HEK293 (cell line): ENCODE results near the gene ZNF26.
A peak's percentile ranks its signal among the peaks of the same experiment; 100 is the strongest.

Experiments
- CTCF ChIA-PET: fragments of 350-600 bp; formaldehyde crosslinking; extraction: SDS; loops from one replicate; lab custom pipeline; 2021; ENCODE audit warnings: antibody characterized with exemption; lab: Yijun Ruan, JAX
- POLR2A ChIA-PET: fragments of 300-600 bp; formaldehyde crosslinking; extraction: SDS; loops from one replicate; lab custom pipeline; 2020; ENCODE audit warnings: antibody characterized with exemption, inconsistent platforms; lab: Yijun Ruan, JAX
- H3K27ac ChIP-seq: fragments of 200-500 bp; sonication (Bioruptor generic); 2 replicates; pipeline ENCODE4 v1.5.1; 2014; ENCODE audit warnings: low read depth, low read length, control low read depth, inconsistent platforms; ENCODE audit errors: extremely low read depth
- H3K36me3 ChIP-seq, 2 experiments: fragments of 200-500 bp in 1 of 2; sonication (Bioruptor generic) in 1 of 2; 1 replicate in 1 of 2; 2 replicates in 1 of 2; pipeline ENCODE4 v1.5.1; 2014 to 2017; ENCODE audit warnings: inconsistent platforms in 2 of 2, low read length in 2 of 2; ENCODE audit not compliant: control insufficient read depth in 2 of 2, insufficient read depth in 1 of 2
- H3K4me1 ChIP-seq: fragments of 200-500 bp; sonication (Bioruptor generic); 2 replicates; pipeline ENCODE4 v1.5.1; 2014; ENCODE audit warnings: mild to moderate bottlenecking, low read length, inconsistent platforms; ENCODE audit not compliant: control insufficient read depth, insufficient read depth
- H3K4me3 ChIP-seq: 2 replicates; pipeline ENCODE4 v1.5.1; 2011; ENCODE audit warnings: low read depth, mild to moderate bottlenecking, control low read depth, low read length, moderate library complexity
- H3K9me3 ChIP-seq: fragments of 200-500 bp; sonication (Bioruptor generic); 2 replicates; pipeline ENCODE4 v1.5.1; 2014; ENCODE audit warnings: low read depth, low read length, inconsistent platforms; ENCODE audit not compliant: control insufficient read depth, insufficient read depth
- INSM2 ChIP-seq: fragments of 450-650 bp; formaldehyde crosslinking; IDR thresholded peaks from 2 replicates; pipeline ENCODE4 v1.5.1; 2016; ENCODE audit warnings: missing biosample characterization, missing genetic modification characterization
- KLF10 ChIP-seq: fragments of 450-650 bp; IDR thresholded peaks from 2 replicates; pipeline ENCODE4 v1.5.1; 2018; ENCODE audit warnings: missing biosample characterization, mild to moderate bottlenecking, missing genetic modification characterization
- KLF16 ChIP-seq: fragments of 450-650 bp; formaldehyde crosslinking; IDR thresholded peaks from 2 replicates; pipeline ENCODE4 v1.5.1; 2017; ENCODE audit warnings: missing biosample characterization, missing genetic modification characterization
- KLF8 ChIP-seq: fragments of 450-650 bp; formaldehyde crosslinking; IDR thresholded peaks from 2 replicates; pipeline ENCODE4 v1.5.1; 2016; ENCODE audit warnings: missing biosample characterization, missing genetic modification characterization
- KLF9 ChIP-seq: fragments of 450-650 bp; formaldehyde crosslinking; IDR thresholded peaks from 2 replicates; pipeline ENCODE4 v1.5.1; 2016; ENCODE audit warnings: missing biosample characterization, missing genetic modification characterization, low read depth
- MEIS1 ChIP-seq: sonication (generic); formaldehyde crosslinking; IDR thresholded peaks from 2 replicates; pipeline ENCODE4 v1.8.1; 2022; ENCODE audit warnings: missing genetic modification reagents, mild to moderate bottlenecking, borderline replicate concordance
- MZF1 ChIP-seq: fragments of 450-650 bp; formaldehyde crosslinking; IDR thresholded peaks from 2 replicates; pipeline ENCODE4 v1.5.1; 2017; ENCODE audit warnings: missing biosample characterization, missing genetic modification characterization, borderline replicate concordance
- OVOL3 ChIP-seq: fragments of 450-650 bp; formaldehyde crosslinking; IDR thresholded peaks from 2 replicates; pipeline ENCODE4 v1.5.1; 2016; ENCODE audit warnings: missing biosample characterization, missing genetic modification characterization
- SETDB1 ChIP-seq: IDR thresholded peaks from one replicate; pipeline ENCODE4 v1.6.1; 2017; ENCODE audit warnings: mild to moderate bottlenecking, low read length, moderate library complexity, mixed read lengths; ENCODE audit not compliant: insufficient read length
- SP2 ChIP-seq: fragments of 450-650 bp; formaldehyde crosslinking; IDR thresholded peaks from 2 replicates; pipeline ENCODE4 v1.5.1; 2016; ENCODE audit warnings: missing biosample characterization, missing genetic modification characterization
- ZBTB20 ChIP-seq: fragments of 450-650 bp; formaldehyde crosslinking; IDR thresholded peaks from 2 replicates; pipeline ENCODE4 v1.5.1; 2016; ENCODE audit warnings: missing biosample characterization, missing genetic modification characterization
- ZBTB21 ChIP-seq: fragments of 450-650 bp; formaldehyde crosslinking; IDR thresholded peaks from 2 replicates; pipeline ENCODE4 v1.5.1; 2017; ENCODE audit warnings: missing biosample characterization, missing genetic modification characterization
- ZBTB48 ChIP-seq: fragments of 450-650 bp; formaldehyde crosslinking; IDR thresholded peaks from 2 replicates; pipeline ENCODE4 v1.5.1; 2016; ENCODE audit warnings: missing biosample characterization, missing genetic modification characterization
- ZBTB8A ChIP-seq: fragments of 450-650 bp; formaldehyde crosslinking; IDR thresholded peaks from 2 replicates; pipeline ENCODE4 v1.5.1; 2016; ENCODE audit warnings: missing biosample characterization, missing genetic modification characterization
- ZEB2 ChIP-seq: fragments of 450-650 bp; formaldehyde crosslinking; IDR thresholded peaks from 2 replicates; pipeline ENCODE4 v1.5.1; 2016; ENCODE audit warnings: missing biosample characterization, missing genetic modification characterization
- ZFP37 ChIP-seq: fragments of 450-650 bp; formaldehyde crosslinking; IDR thresholded peaks from 2 replicates; pipeline ENCODE4 v1.5.1; 2016; ENCODE audit warnings: missing biosample characterization, missing genetic modification characterization
- ZIC2 ChIP-seq: fragments of 450-650 bp; formaldehyde crosslinking; IDR thresholded peaks from 2 replicates; pipeline ENCODE4 v1.5.1; 2016; ENCODE audit warnings: missing biosample characterization, missing genetic modification characterization
- ZNF121 ChIP-seq: fragments of 450-650 bp; formaldehyde crosslinking; IDR thresholded peaks from 2 replicates; pipeline ENCODE4 v1.5.1; 2016; ENCODE audit warnings: missing biosample characterization, missing genetic modification characterization
- ZNF132 ChIP-seq: fragments of 450-650 bp; formaldehyde crosslinking; IDR thresholded peaks from 2 replicates; pipeline ENCODE4 v1.5.1; 2017; ENCODE audit warnings: missing biosample characterization, missing genetic modification characterization, borderline replicate concordance
- ZNF157 ChIP-seq: fragments of 450-650 bp; formaldehyde crosslinking; IDR thresholded peaks from 2 replicates; pipeline ENCODE4 v1.5.1; 2016; ENCODE audit warnings: missing biosample characterization, missing genetic modification characterization
- ZNF169 ChIP-seq: fragments of 450-650 bp; formaldehyde crosslinking; IDR thresholded peaks from 2 replicates; pipeline ENCODE4 v1.5.1; 2016; ENCODE audit warnings: missing biosample characterization, missing genetic modification characterization
- ZNF2 ChIP-seq: fragments of 450-650 bp; formaldehyde crosslinking; IDR thresholded peaks from 2 replicates; pipeline ENCODE4 v1.5.1; 2016; ENCODE audit warnings: missing biosample characterization, missing genetic modification characterization
- ZNF23 ChIP-seq: fragments of 450-650 bp; formaldehyde crosslinking; IDR thresholded peaks from 2 replicates; pipeline ENCODE4 v1.5.1; 2016; ENCODE audit warnings: missing biosample characterization, missing genetic modification characterization, borderline replicate concordance
- ZNF26 ChIP-seq: fragments of 450-650 bp; formaldehyde crosslinking; IDR thresholded peaks from 2 replicates; pipeline ENCODE4 v1.5.1; 2016; ENCODE audit warnings: missing biosample characterization, missing genetic modification characterization
- ZNF341 ChIP-seq: fragments of 450-650 bp; formaldehyde crosslinking; IDR thresholded peaks from 2 replicates; pipeline ENCODE4; 2016; ENCODE audit warnings: low read depth, missing biosample characterization, missing genetic modification characterization
- ZNF394 ChIP-seq: fragments of 450-650 bp; formaldehyde crosslinking; IDR thresholded peaks from 2 replicates; pipeline ENCODE4 v1.5.1; 2016; ENCODE audit warnings: missing biosample characterization, missing genetic modification characterization, mild to moderate bottlenecking, moderate library complexity, borderline replicate concordance
- ZNF473 ChIP-seq: fragments of 450-650 bp; formaldehyde crosslinking; IDR thresholded peaks from 2 replicates; pipeline ENCODE4 v1.5.1; 2017; ENCODE audit warnings: missing biosample characterization, missing genetic modification characterization
- ZNF530 ChIP-seq: fragments of 450-650 bp; formaldehyde crosslinking; IDR thresholded peaks from 2 replicates; pipeline ENCODE4 v1.5.1; 2016; ENCODE audit warnings: low read depth, missing biosample characterization, missing genetic modification characterization
- ZNF580 ChIP-seq: fragments of 450-650 bp; formaldehyde crosslinking; IDR thresholded peaks from 2 replicates; pipeline ENCODE4 v1.5.1; 2016; ENCODE audit warnings: missing biosample characterization, missing genetic modification characterization
- ZNF610 ChIP-seq: fragments of 450-650 bp; formaldehyde crosslinking; IDR thresholded peaks from 2 replicates; pipeline ENCODE4 v1.5.1; 2016; ENCODE audit warnings: missing biosample characterization, missing genetic modification characterization, borderline replicate concordance
- ZNF747 ChIP-seq: fragments of 450-650 bp; formaldehyde crosslinking; IDR thresholded peaks from 2 replicates; pipeline ENCODE4 v1.5.1; 2016; ENCODE audit warnings: missing biosample characterization, missing genetic modification characterization
- ZNF76 ChIP-seq: fragments of 450-650 bp; formaldehyde crosslinking; IDR thresholded peaks from 2 replicates; pipeline ENCODE4; 2016; ENCODE audit warnings: low read depth, missing biosample characterization, missing genetic modification characterization, borderline replicate concordance
- ZNF792 ChIP-seq: fragments of 450-650 bp; formaldehyde crosslinking; IDR thresholded peaks from 2 replicates; pipeline ENCODE4 v1.5.1; 2016; ENCODE audit warnings: missing biosample characterization, missing genetic modification characterization
- ZNF843 ChIP-seq: fragments of 450-650 bp; formaldehyde crosslinking; IDR thresholded peaks from 2 replicates; pipeline ENCODE4 v1.5.1; 2016; ENCODE audit warnings: missing biosample characterization, missing genetic modification characterization
- ZSCAN23 ChIP-seq: fragments of 450-650 bp; formaldehyde crosslinking; IDR thresholded peaks from 2 replicates; pipeline ENCODE4 v1.5.1; 2016; ENCODE audit warnings: missing biosample characterization, missing genetic modification characterization
- ZSCAN30 ChIP-seq: fragments of 450-650 bp; IDR thresholded peaks from 2 replicates; pipeline ENCODE4 v1.5.1; 2018; ENCODE audit warnings: missing biosample characterization, mild to moderate bottlenecking, missing genetic modification characterization, moderate library complexity

Gene ZNF26

GRCh38 chr12:132986001-132986884, at the start of gene ZNF26:
Gene ZNF26, plus strand, starts transcription at chr12:132986367. Its CDS starts 474 bp downstream, at chr12:132986841.
- Histone ChIP-seq H3K27ac (peak within 1 kb of the TSS; percentile 43; the same call in 1 of the 2 replicates), H3K4me1 (no peaks in the 10 kb centered on the region), H3K36me3 (peaks cover 12 to 14% of the 10 kb centered on the region in 2 experiments; a peak in 2 of 3 replicates), H3K9me3 (no peaks in the 10 kb centered on the region), H3K4me3 (peak within 1 kb of the TSS; percentile 90)
- ChIA-PET CTCF (no interaction called here), POLR2A (interaction anchor here (0.6 to 2.3 kb wide), 10 partner anchors 13 to 195 kb away, joined by 3 to 11 read pairs (median 6); partner anchors contain the start of genes ZNF10, ZNF268, ZNF605 and ZNF891)
- TF ChIP-seq ZFP37 (tag by site-specific recombination) (peak; percentile 74; the same call in 1 of the 2 replicates), KLF16 (tag by site-specific recombination) (0 out of 2 replicates have a peak, but pooled peaks have one; percentile 31), ZNF157 (tag by site-specific recombination) (no peak), ZNF610 (tag by site-specific recombination) (peak; percentile 25; the same call in 1 of the 2 replicates), ZBTB20 (peak; percentile 77; the same call in 1 of the 2 replicates), ZNF394 (tag by site-specific recombination) (peak; percentile 48; the same call in 1 of the 2 replicates), ZNF341 (tag by site-specific recombination) (peak; percentile 82), MEIS1 (CRISPR knock-in tag) (no peak), MZF1 (no peak), ZBTB48 (0 out of 2 replicates have a peak, but pooled peaks have one; percentile 8), ZNF132 (tag by site-specific recombination) (no peak), ZSCAN30 (tag by site-specific recombination) (no peak), ZBTB8A (tag by site-specific recombination) (peak; percentile 77), ZBTB21 (tag by site-specific recombination) (peak; percentile 77), ZNF121 (tag by site-specific recombination) (no peak), KLF9 (tag by site-specific recombination) (peak; percentile 44; the same call in 1 of the 2 replicates), SP2 (peak; percentile 72), INSM2 (tag by site-specific recombination) (0 out of 2 replicates have a peak, but pooled peaks have one; percentile 12), ZNF473 (tag by site-specific recombination) (no peak), KLF10 (no peak), OVOL3 (tag by site-specific recombination) (peak; percentile 33), SETDB1 (no peak), ZSCAN23 (tag by site-specific recombination) (0 out of 2 replicates have a peak, but pooled peaks have one; percentile 67), ZNF169 (tag by site-specific recombination) (peak; percentile 53; the same call in 1 of the 2 replicates), ZNF76 (tag by site-specific recombination) (peak; percentile 98), ZNF23 (no peak), ZNF26 (no peak), ZNF792 (tag by site-specific recombination) (no peak), ZNF580 (tag by site-specific recombination) (no peak), KLF8 (peak; percentile 80), ZIC2 (0 out of 2 replicates have a peak, but pooled peaks have one; percentile 7), ZNF530 (tag by site-specific recombination) (no peak), ZNF2 (tag by site-specific recombination) (peak; percentile 63), ZEB2 (tag by site-specific recombination) (peak; percentile 68), ZNF747 (tag by site-specific recombination) (no peak), ZNF843 (no peak)
